HG03354 (cell line): ENCODE results near the gene CRNKL1.
"Not testable (repeated sequence)": the region's sequence is repeated elsewhere in the genome, so short reads cannot be mapped to it uniquely, and the experiment has no call there.

Source experiments
- ATAC-seq: cut with Tn5 transposase; IDR thresholded peaks from one replicate; pipeline ENCODE4 v1.9.1; 2021; ENCODE audit warnings: mild to moderate bottlenecking; ENCODE audit not compliant: unreplicated experiment, poor library complexity, severe bottlenecking

CRNKL1 gene

DNA sequence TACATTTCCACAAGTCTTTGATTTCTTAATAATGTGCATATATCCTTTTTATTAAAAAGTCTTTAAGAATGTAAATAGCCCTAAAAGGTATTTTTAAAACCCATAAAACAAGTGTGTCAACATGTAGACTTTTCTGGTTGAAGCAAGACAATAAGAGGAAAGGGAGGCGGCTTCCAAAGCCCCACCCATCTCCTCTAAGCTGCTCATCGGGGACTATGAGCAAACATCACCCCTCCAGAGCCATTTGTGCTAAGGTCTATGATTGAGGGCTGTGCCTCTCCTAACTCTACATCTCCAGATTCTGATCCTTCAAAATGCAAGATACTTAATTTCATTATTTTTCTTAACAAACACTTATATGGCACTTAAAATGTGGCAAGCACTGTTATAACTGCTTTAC, 37.6 kb downstream of the CRNKL1 start:
- ATAC-seq, result no peak

DNA sequence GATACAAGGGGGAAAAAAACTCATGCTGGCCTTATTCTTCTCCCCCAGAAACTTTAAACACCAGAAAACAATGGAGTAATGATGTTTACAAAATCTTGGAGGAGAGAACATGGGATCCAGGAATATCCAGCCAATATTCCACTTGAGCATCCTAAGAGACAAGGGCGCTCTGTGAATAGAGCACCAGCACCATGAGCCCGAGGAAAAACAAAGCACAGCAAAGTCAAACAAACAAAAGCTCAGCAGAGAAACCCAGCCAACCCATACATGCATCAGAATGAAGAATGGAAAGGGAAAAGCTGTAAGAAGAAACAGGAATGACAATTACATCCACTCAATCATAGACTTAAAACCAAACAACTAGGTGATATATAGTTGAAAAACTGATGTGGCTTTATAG, 39.7 kb downstream of the CRNKL1 start:
- no peak for ATAC-seq

DNA sequence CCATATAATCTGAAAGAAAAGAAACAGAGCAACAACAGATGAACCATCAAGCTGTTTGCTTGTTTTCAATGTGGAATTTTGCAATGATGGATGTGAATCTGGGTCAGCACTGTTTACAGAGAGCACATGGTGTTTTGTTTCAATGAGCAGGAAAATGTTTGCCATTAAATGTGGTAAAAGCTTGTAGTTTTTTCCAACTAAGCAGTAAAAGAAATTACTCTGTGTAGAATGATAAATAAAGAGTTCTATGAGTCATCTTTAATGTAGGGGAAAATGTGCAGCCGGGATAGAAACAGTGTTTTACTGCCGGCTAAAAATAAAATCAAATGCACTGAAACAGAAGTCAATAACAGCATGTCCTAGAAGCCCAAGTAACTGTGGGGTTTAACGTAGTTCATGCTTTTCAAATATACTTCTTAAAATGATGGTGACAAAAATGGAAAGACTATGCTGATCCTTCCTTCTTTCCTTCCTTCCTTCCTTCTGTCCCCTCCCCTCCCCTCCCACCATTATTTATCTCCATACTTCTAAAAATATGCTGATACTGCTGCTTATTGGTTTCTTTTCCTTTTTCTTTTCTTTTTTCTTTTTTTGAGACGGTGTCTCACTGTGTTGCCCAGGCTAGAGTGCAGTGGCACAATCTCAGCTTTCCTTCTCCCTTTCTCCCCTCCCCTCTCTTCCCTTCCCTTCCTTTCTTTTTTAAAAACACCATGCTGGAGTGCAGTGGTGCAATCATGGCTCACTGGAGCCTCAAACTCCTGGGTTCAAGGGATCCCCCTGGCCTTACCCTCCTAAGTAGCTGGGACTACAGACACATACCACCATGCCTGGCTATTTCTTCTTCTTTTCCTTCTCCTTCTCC, 41.4 kb downstream of the CRNKL1 start:
- ATAC-seq, result no peak

- ATAC-seq, result no peak
Measured at GRCh38 chr20:20009784-20010253, 42.4 kb downstream of the CRNKL1 start.

DNA sequence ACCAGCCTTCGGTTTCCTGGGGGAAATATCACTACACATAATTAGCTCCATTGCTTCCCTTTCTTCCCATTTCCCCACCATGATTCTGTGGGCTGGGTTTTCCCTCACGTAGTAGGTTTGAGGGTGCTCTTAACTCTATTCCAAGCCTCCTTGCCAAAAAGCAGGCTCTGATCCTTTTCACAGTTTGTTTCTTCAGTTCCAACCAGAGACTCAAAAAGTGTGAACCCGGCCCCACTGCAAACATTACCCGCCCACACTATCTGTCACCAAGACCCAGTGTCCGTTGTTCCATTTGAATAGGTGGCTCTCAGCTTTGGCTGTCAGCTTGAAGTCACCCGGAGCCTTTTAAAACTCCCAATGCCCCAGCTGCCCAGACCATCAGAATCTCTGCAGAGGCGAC, 46.9 kb downstream of the CRNKL1 start:
- ATAC-seq, result no peak

DNA sequence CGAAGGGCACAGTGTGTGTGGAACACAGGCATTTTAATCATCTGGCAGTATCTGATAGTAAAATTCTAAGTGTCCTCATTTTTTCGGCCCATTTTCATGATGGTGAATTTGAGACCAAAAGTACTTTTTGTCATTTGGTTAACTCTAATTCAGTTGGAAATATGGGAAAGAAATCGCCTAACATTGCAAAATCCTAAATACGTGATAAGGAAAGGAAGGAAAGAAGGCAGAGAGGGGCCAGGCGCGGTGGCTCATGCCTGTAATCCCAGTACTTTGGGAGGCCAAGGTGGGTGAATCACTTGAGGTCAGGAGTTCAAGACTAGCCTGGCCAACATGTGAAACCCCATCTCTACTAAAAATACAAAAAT, 48.3 kb downstream of the CRNKL1 start:
- ATAC-seq, result not testable (repeated sequence)

DNA sequence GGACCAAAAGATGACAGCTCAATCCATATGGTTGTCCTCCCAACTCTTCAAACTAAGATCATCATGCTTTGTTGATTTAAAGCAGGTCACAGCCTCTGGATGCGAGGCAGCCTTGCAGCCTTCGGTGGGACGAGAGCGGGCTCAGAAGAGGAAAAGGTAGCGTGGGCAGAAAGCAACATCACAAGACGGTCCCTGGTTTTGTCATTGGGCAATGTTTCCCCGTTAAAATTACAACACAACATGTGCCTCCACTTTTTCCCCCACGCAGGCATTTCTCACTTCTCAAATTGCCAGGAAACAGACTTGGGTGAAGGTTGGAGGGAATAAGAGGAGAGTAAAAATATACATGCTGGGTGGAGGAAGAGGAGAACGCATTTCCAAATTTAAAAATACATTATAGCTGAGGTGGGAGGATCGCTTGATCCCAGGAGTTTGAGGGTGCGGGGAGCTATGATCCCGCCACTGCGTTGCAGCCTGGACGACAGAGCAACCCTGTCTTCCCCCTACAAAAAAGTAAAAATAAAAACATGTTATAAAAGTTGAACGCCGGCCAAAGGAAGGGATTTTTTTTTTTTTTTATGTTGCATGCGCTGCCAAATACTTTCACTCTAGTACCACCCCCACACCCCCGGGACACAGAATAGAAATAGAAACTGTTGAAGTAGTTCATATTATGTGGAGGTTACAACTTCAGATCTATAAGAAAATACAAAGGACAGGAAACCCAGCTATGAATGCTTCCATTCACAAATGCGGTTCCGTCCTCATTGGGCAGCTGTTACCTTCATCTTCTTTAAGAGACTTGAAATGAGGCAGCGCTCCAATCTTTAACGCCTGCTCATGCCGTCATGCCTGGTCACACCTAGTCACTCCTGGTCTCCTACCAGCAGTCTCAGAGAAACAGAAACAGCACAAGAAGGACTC, 49.0 kb downstream of the CRNKL1 start:
- peak; percentile 50 for ATAC-seq

DNA sequence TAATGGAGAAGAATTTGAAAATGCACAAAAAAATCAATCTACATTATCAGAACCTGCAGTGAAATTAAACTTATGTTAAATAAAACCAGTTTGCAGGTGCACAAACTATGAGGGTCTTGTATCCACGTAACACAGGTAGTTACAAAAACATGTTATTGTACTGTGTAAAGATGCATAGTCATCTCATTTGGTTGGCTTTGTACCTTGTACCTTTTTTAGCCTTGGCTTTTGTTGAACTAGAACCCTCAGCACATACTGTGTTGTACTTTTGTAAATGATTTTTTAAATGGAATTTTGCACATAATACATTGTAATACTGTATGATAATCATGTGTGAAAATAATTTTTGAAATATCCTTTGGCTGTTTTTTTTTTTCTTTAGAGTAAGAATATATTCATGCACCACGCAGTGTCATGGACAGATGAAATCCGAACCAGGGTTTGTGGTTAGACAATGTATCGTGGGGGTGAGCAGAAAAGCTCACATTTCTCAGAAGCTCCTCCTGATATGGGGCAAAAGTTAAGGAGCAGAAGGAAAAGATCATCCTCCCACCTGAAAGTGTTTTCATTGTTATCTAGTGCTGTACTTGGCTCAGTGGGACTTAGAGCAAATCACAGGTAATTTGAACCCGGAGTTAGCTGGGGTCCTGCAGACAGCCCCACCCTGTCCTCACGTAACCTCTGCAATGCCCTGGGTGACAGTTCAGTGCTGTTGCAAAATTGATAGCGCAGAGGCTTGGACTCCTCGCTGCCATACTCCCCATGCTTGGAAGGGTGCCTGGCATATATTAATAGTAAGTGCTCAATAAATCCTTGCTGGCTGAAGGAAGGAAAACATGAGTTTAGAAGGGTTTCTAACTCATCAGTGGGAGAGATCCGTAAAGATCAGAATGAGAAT, 49.9 kb downstream of the CRNKL1 start:
- no peak for ATAC-seq

GRCh38 chr20:20000211-20000968, 51.9 kb downstream of the CRNKL1 start:
- no peak for ATAC-seq

DNA sequence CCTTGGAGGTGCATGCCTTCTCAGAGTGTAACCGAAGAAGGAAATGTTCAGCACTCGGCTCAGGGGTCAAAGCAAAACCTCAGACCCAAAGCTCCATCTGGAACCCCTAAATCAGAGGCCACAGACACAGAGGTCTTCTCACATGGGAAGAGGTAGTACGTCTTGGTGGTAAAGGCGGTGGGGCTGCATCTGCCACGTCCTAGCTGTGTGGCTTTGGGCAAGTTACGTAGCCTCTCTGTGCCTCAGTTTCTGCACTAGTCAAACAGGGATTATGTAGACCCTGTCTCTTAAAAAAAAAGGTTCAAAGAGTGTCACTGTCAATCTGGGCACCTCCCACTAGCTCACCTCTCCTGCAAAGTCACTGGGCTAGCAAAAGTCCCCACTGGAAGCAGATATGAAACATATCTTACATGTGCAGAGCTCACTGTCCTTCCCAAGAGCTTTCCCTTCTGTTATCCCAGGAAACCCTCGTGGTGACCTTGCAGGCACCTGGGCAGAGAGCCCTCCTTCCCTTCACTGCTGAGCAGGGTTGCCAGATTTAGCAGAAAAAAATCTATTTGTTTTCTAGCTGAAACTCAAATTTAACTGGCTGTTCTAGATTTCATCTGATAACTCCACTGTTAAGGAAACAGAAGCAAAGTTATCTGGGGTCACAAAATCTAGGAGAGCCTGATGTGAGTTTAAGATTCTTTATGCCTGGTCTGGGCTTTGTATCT, 53.1 kb downstream of the CRNKL1 start:
- no peak for ATAC-seq

GRCh38 chr20:19996917-19997316, 55.3 kb downstream of the CRNKL1 start:
- ATAC-seq, result no peak

- no peak for ATAC-seq
Measured at GRCh38 chr20:19996222-19996621, 56.0 kb downstream of the CRNKL1 start.

DNA sequence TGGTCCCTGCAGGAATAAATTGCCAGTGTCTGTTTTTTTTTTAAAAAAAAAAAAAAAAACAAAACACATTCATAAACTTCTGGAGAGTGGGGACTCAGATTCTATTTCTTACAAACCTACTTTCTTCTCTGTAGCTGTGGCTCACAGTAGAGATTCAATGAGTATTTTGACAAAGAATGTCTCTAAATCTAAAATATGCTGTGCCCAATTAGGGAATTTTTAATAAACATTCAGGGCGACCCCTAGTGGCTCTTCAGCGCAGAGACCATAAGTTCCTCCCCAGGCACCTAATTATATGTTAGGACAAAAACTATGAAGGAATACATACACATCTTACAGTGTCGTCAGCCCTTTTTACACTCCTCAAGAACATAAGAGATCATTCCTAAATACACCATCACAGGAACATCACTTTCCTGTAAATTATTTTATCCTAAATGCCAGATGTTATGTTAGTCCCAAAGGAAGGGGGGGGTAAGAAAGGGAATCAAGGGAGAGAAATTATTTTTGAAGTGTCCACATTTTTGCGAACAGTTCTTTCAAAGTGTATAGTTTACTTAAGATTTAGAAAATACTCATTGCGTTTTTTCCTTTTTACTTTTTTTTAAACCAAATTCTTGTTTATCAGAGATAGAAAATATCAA, 56.9 kb downstream of the CRNKL1 start:
- ATAC-seq, result no peak

DNA sequence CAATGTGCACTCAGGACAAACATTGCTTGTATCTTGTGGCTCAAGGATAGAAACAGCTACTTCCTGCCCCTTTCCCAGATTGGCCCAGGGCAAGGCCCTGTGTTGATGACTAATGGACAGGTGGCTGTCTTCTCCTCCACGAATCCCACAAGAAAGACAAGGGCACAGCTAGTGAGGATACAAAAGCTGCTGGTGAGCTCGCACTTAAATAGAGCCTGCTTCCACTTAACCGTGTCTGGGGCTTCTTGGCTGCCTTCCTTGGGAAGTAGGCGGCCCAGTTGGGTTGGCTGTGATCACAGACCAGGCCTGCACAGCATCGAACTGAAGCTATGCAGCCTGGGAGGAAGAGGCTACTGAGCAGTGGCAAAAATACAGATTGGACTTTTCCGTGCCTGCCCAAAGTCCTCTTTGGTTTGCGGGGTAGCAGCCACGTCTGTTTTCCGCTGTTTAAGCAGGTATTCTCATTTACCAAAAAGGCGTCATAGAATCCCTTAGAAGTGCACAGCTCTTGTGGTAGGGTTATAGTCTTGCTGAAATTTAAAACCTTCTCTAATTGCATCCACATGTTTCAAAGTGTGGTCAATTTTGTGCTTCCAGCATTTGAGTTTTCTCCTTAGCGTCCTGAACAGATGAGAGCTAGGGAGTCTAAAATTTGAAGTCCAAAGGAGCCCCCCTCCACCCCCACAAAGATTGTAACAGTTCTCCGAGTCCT, 58.2 kb downstream of the CRNKL1 start:
- no peak for ATAC-seq

DNA sequence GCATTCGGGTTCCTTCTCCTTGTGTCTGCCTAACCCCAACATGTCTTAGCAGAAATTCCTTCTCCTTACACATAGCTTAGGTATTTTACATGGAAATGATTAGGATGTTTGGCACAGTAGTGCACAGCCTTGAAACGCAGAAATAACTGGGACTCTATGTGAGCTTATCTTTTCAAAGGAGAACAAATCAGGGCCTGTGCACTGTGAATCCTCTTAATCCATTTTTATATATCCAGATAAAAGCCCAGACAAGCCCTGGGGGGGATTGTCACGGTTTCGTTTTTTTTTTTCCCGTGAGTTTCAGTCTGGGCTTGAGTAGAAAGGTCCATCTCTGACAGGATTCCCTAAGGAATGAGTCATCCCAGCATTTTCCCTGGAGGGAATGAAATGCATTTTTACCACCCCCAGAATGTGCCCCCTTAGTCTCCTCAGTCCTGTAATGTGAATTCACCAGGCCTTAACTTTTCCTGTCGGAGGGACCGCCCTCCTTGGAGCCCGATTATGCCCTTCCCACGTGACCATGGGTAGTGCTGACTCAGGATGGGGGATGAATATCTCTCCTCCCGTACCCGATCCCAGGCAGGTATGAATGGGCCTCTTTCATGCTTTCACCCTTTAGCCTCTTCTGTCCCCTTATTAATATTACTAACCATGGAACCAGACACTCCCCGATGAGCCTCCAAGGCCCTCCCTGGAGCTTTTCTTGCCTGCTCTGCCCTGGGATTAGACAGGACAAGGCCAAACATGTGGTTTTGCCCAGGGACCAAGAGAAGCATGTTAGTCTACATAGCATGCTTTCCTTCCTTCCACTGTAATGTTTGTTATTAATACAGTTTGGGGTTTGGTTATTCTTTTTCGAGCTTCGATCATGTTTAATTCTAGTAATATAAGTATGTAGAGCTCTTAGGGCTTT, 59.0 kb downstream of the CRNKL1 start:
- ATAC-seq, result no peak

DNA sequence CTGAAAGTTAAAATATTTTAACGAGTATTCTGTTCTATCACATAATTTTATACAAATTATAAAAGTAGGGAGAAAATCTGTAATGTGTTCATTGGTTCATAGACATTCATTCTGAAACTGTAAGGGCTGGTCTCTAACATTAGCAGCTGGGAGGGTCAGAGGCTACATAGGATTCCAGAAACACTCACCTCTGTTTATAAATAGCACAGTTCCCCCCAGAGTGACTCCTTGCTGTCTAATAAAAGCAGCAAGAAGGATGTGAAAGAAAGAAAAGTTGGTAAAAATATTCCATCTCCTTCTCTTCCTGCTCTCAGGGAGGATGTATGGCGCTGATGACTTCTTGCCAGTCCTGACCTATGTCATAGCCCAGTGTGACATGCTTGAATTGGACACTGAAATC, 60.4 kb downstream of the CRNKL1 start:
- no peak for ATAC-seq
